ENCODE measurements around the gene ARHGEF28. TPM values are rescaled to one million over a fixed set of nuclear protein-coding genes. Genes with fewer than 3 reads are reported as not detected.
A peak's percentile ranks its signal among the peaks of the same experiment; 100 is the strongest.

The ARHGEF28 gene
- total and polyA plus RNA-seq, 2 donors (not counting 1 experiment from before 2014, with no cell fraction given) = 2.3 to 34.3 TPM

DNA sequence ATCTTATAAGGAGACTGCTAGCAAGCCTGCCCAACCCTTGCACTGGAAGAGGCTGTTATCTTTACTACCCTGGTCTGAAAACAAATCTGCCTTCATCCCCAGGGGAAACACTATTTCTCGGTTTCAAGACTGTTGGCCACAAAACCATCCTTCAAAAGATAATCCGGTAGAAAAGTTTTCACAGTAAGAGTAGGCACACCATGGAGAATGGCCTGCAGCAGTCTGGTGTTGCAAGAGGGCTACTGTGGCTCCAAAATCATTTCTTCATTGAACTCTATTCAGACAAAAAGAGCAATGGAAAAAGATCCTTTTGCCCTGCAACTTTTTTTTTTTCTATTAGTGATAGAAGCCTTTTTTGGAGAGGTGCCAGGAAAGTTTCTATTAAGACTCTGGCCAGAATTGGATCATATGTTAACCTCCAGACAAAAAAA, 163.9 kb downstream of the ARHGEF28 start:
- Histone ChIP-seq H2AFZ (ENCODE audit: low read length) (no peak overlapping the region), H3K4me2 (ENCODE audit: extremely low read depth, insufficient read depth, low read length) (no peak overlapping the region), H3K79me2 (ENCODE audit: control insufficient read depth, insufficient read depth, low read length) (no peaks in the 10 kb centered on the region), H3K36me3 (ENCODE audit: control insufficient read depth, insufficient read depth, low read length) (no peaks in the 10 kb centered on the region), H4K20me1 (ENCODE audit: control insufficient read depth, extremely low read depth, insufficient read depth, low read length) (no peaks in the 10 kb centered on the region), H3K4me3 (replicated peaks in 1 of 4; ENCODE audit: control extremely low read depth in 1 of 4, insufficient read depth in 1 of 4, low read depth in 3 of 4, low read length in 4 of 4) (no peak overlapping the region), H3K4me1 (ENCODE audit: control insufficient read depth, extremely low read depth, insufficient read depth, low read length) (no peaks in the 10 kb centered on the region), H3K27ac (ENCODE audit: insufficient read depth, low read length) (no peak overlapping the region), H3K27me3 (ENCODE audit: control insufficient read depth, insufficient read depth, low read length) (no peaks in the 10 kb centered on the region), H3K9ac (ENCODE audit: insufficient read depth, low read length) (no peak overlapping the region), H3K9me3 (ENCODE audit: control insufficient read depth, insufficient read depth, low read depth, low read length) (no peaks in the 10 kb centered on the region)
- peak; percentile 21 to 55 for DNase-seq (ENCODE audit: low read depth in 2 of 2)
- no peak for TF ChIP-seq EZH2 (IDR thresholded peaks at IDR 0.05; ENCODE audit: low read length, missing control alignments)
- no peak for TF ChIP-seq CTCF (conservative IDR thresholded peaks at IDR 0.05 in 1 of 2, IDR thresholded peaks at IDR 0.05 in 1 of 2; ENCODE audit: low read depth in 1 of 2, low read length in 2 of 2)

- Histone ChIP-seq H3K79me2 (ENCODE audit: control insufficient read depth, insufficient read depth, low read length) (no peaks in the 10 kb centered on the region), H3K4me3 (replicated peaks in 1 of 4; ENCODE audit: control extremely low read depth in 1 of 4, insufficient read depth in 1 of 4, low read depth in 3 of 4, low read length in 4 of 4) (no peak overlapping the region), H3K36me3 (ENCODE audit: control insufficient read depth, insufficient read depth, low read length) (no peaks in the 10 kb centered on the region), H2AFZ (ENCODE audit: low read length) (no peak overlapping the region), H3K27ac (ENCODE audit: insufficient read depth, low read length) (no peak overlapping the region), H3K9me3 (ENCODE audit: control insufficient read depth, insufficient read depth, low read depth, low read length) (no peaks in the 10 kb centered on the region), H4K20me1 (ENCODE audit: control insufficient read depth, extremely low read depth, insufficient read depth, low read length) (no peaks in the 10 kb centered on the region), H3K9ac (ENCODE audit: insufficient read depth, low read length) (no peak overlapping the region), H3K4me2 (ENCODE audit: extremely low read depth, insufficient read depth, low read length) (no peak overlapping the region), H3K27me3 (ENCODE audit: control insufficient read depth, insufficient read depth, low read length) (no peaks in the 10 kb centered on the region), H3K4me1 (ENCODE audit: control insufficient read depth, extremely low read depth, insufficient read depth, low read length) (peaks cover 8% of the 10 kb centered on the region)
- TF ChIP-seq EZH2 (IDR thresholded peaks at IDR 0.05; ENCODE audit: low read length, missing control alignments) (no peak), CTCF (conservative IDR thresholded peaks at IDR 0.05 in 1 of 2, IDR thresholded peaks at IDR 0.05 in 1 of 2; ENCODE audit: low read depth in 1 of 2, low read length in 2 of 2) (no peak)
- no peak for DNase-seq (ENCODE audit: low read depth in 2 of 2)
These were observed 165.4 kb downstream of the ARHGEF28 start for GRCh38 chr5:73791389-73791788.

- no peak overlapping the region for H2AFZ ChIP-seq (ENCODE audit: low read length)
- H3K27ac ChIP-seq (ENCODE audit: insufficient read depth, low read length) = no peak overlapping the region
- no peaks in the 10 kb centered on the region for H3K36me3 ChIP-seq (ENCODE audit: control insufficient read depth, insufficient read depth, low read length)
- H3K9me3 ChIP-seq (ENCODE audit: control insufficient read depth, insufficient read depth, low read depth, low read length) = no peaks in the 10 kb centered on the region
- no peak overlapping the region for H3K9ac ChIP-seq (ENCODE audit: insufficient read depth, low read length)
- no peak overlapping the region for H3K4me3 ChIP-seq (replicated peaks in 1 of 4; ENCODE audit: control extremely low read depth in 1 of 4, insufficient read depth in 1 of 4, low read depth in 3 of 4, low read length in 4 of 4)
- DNase-seq (ENCODE audit: low read depth in 2 of 2) = peak; percentile 51 to 81
- H3K4me2 ChIP-seq (ENCODE audit: extremely low read depth, insufficient read depth, low read length) = no peak overlapping the region
- H3K4me1 ChIP-seq (ENCODE audit: control insufficient read depth, extremely low read depth, insufficient read depth, low read length) = peaks cover 14% of the 10 kb centered on the region
- TF ChIP-seq CTCF (conservative IDR thresholded peaks at IDR 0.05 in 1 of 2, IDR thresholded peaks at IDR 0.05 in 1 of 2; ENCODE audit: low read depth in 1 of 2, low read length in 2 of 2) = peak; percentile 99
- no peak for TF ChIP-seq EZH2 (IDR thresholded peaks at IDR 0.05; ENCODE audit: low read length, missing control alignments)
- H3K27me3 ChIP-seq (ENCODE audit: control insufficient read depth, insufficient read depth, low read length) = no peaks in the 10 kb centered on the region
- H3K79me2 ChIP-seq (ENCODE audit: control insufficient read depth, insufficient read depth, low read length) = no peaks in the 10 kb centered on the region
- H4K20me1 ChIP-seq (ENCODE audit: control insufficient read depth, extremely low read depth, insufficient read depth, low read length) = no peaks in the 10 kb centered on the region
These were observed 166.8 kb downstream of the ARHGEF28 start for GRCh38 chr5:73792687-73793320.

Data from fibroblast of lung (primary cell).